Caco-2 (cell line): ENCODE measurements around the gene FIBCD1. TPM values are rescaled to one million over a fixed set of nuclear protein-coding genes. Genes with fewer than 3 reads are reported as not detected.

ENCODE experiments used
- BruUV-seq: library from RNA; stranded (reverse); fragments of 400-500 nt; replicated peaks from 2 replicates; lab custom pipeline; 2021; lab: Mats Ljungman, UMichigan
- CTCF ChIA-PET: fragments of 300-600 bp; sonication (Branson Sonifier 250); formaldehyde crosslinking; loops from one replicate; lab custom pipeline; 2022; ENCODE audit warnings: antibody characterized with exemption; lab: Charles Lee
- POLR2A ChIA-PET: fragments of 300-600 bp; sonication (Branson Sonifier 250); formaldehyde crosslinking; loops from one replicate; lab custom pipeline; 2022; ENCODE audit warnings: antibody characterized with exemption; lab: Charles Lee
- DNase-seq, 2 experiments: peaks; one replicate each; pipeline versions ENCODE4 v3.0.0 to v3.0.0-alpha.2; 2020 to 2022
- H3K27me3 ChIP-seq: replicated peaks from 2 replicates; pipeline ENCODE4 v1.6.0; 2011; ENCODE audit warnings: low read length; ENCODE audit not compliant: control insufficient read depth, insufficient read depth
- H3K36me3 ChIP-seq: 2 replicates; pipeline ENCODE4 v1.5.1; 2011; ENCODE audit warnings: low read length; ENCODE audit not compliant: control insufficient read depth, insufficient read depth
- H3K4me1 ChIP-seq: fragments of 250-450 bp; sonication (Bioruptor Pico); 2 replicates; pipeline ENCODE4 v1.5.1; 2020; ENCODE audit warnings: mild to moderate bottlenecking
- H3K4me3 ChIP-seq: 2 replicates; pipeline ENCODE4 v1.5.1; 2011; ENCODE audit warnings: low read depth, mild to moderate bottlenecking, control low read depth, low read length
- H3K9me3 ChIP-seq: fragments of 250-450 bp; sonication (Bioruptor Pico); 2 replicates; pipeline ENCODE4 v1.5.1; 2020; ENCODE audit warnings: mild to moderate bottlenecking, moderate library complexity
- H3K27ac Mint-ChIP-seq: one replicate; pipeline ENCODE4 v1.8.0; 2022; ENCODE audit warnings: mixed read lengths; ENCODE audit not compliant: unreplicated experiment
- H3K27me3 Mint-ChIP-seq: one replicate; pipeline ENCODE4 v1.8.0; 2022; ENCODE audit warnings: mixed read lengths; ENCODE audit not compliant: insufficient read depth, unreplicated experiment
- H3K36me3 Mint-ChIP-seq: one replicate; pipeline ENCODE4 v1.8.0; 2022; ENCODE audit warnings: mild to moderate bottlenecking, mixed read lengths; ENCODE audit not compliant: insufficient read depth, unreplicated experiment
- H3K4me1 Mint-ChIP-seq: one replicate; pipeline ENCODE4 v1.8.0; 2022; ENCODE audit warnings: low read depth, mixed read lengths; ENCODE audit not compliant: unreplicated experiment
- H3K4me3 Mint-ChIP-seq: one replicate; pipeline ENCODE4 v1.8.0; 2022; ENCODE audit warnings: mild to moderate bottlenecking, moderate library complexity, mixed read lengths; ENCODE audit not compliant: unreplicated experiment
- H3K9me3 Mint-ChIP-seq: one replicate; pipeline ENCODE4 v1.8.0; 2022; ENCODE audit warnings: mixed read lengths; ENCODE audit not compliant: unreplicated experiment
- CTCF ChIP-seq, 2 experiments: fragments of 200-600 bp in 1 of 2; IDR thresholded peaks; 1 replicate in 1 of 2; 2 replicates in 1 of 2; pipeline versions ENCODE4 v1.5.1 to v1.8.0; 2011 to 2022; ENCODE audit warnings: antibody characterized with exemption in 1 of 2, control low read depth in 1 of 2, inconsistent platforms in 1 of 2, low read depth in 1 of 2, low read length in 1 of 2, mild to moderate bottlenecking in 1 of 2, moderate library complexity in 1 of 2; ENCODE audit not compliant: insufficient read depth in 1 of 2, severe bottlenecking in 1 of 2, unreplicated experiment in 1 of 2
- intact Hi-C: fragments of 100-400 bp; cut with micrococcal nuclease; formaldehyde crosslinking; loops from one replicate; pipeline ENCODE4 v1.10.0; 2022; ENCODE audit not compliant: unreplicated experiment
- total RNA-seq: library from RNA; stranded (reverse); gene quantifications from 2 replicates; pipeline ENCODE4 v1.2.3, GENCODE V29; 2022

Gene FIBCD1
- total RNA-seq, 1 experiment from 2014 or later: not detected

GRCh38 chr9:130972277-130972956 is 33.4 kb upstream of the FIBCD1 start:
- Histone ChIP-seq H3K27me3 (peaks cover 3% of the 10 kb centered on the region), H3K4me1 (no peaks in the 10 kb centered on the region), H3K4me3 (no peak overlapping the region), H3K36me3 (no peaks in the 10 kb centered on the region), H3K9me3 (no peaks in the 10 kb centered on the region)
- peaks cover 20% of the 10 kb centered on the region for H3K27me3 Mint-ChIP-seq
- intact Hi-C loops: no loop called here
- no peak overlapping the region for H3K4me3 Mint-ChIP-seq
- H3K36me3 Mint-ChIP-seq: no peaks in the 10 kb centered on the region
- ChIA-PET CTCF (interaction anchor here (1.4 kb wide), 1 partner anchor 26 kb away, joined by 4 read pairs; no protein-coding TSS in a partner anchor), POLR2A (no interaction called here)
- no peaks in the 10 kb centered on the region for H3K9me3 Mint-ChIP-seq
- H3K4me1 Mint-ChIP-seq: no peaks in the 10 kb centered on the region
- TF ChIP-seq CTCF (IDR thresholded peaks at IDR 0.05; ENCODE audit: insufficient read depth in 1 of 2, low read depth in 1 of 2, low read length in 1 of 2, severe bottlenecking in 1 of 2, unreplicated experiment in 1 of 2): no peak
- no peak overlapping the region for H3K27ac Mint-ChIP-seq
- DNase-seq: no peak
- no TSS peak for BruUV-seq

GRCh38 chr9:130971294-130971849 is 32.3 kb upstream of the FIBCD1 start:
- Mint-ChIP-seq H3K4me1 (no peaks in the 10 kb centered on the region), H3K27ac (no peak overlapping the region), H3K9me3 (no peaks in the 10 kb centered on the region), H3K27me3 (peaks cover 20% of the 10 kb centered on the region), H3K36me3 (no peaks in the 10 kb centered on the region), H3K4me3 (no peak overlapping the region)
- Histone ChIP-seq H3K27me3 (peaks cover 3% of the 10 kb centered on the region), H3K4me3 (no peak overlapping the region), H3K4me1 (no peaks in the 10 kb centered on the region), H3K36me3 (no peaks in the 10 kb centered on the region), H3K9me3 (no peaks in the 10 kb centered on the region)
- POLR2A ChIA-PET: no interaction called here
- no peak for TF ChIP-seq CTCF (IDR thresholded peaks at IDR 0.05; ENCODE audit: insufficient read depth in 1 of 2, low read depth in 1 of 2, low read length in 1 of 2, severe bottlenecking in 1 of 2, unreplicated experiment in 1 of 2)
- intact Hi-C loops: no loop called here
- CTCF ChIA-PET: no interaction called here
- BruUV-seq: no TSS peak
- DNase-seq: no peak

- no TSS peak for BruUV-seq
- ChIA-PET CTCF (no interaction called here), POLR2A (interaction anchor here (0.6 kb wide), 1 partner anchor 32 kb away, joined by 13 read pairs; no protein-coding TSS in a partner anchor)
- no peaks in the 10 kb centered on the region for H3K9me3 Mint-ChIP-seq
- H3K27me3 Mint-ChIP-seq: peaks cover 20% of the 10 kb centered on the region
- Histone ChIP-seq H3K4me3 (no peak overlapping the region), H3K9me3 (no peaks in the 10 kb centered on the region), H3K4me1 (no peaks in the 10 kb centered on the region), H3K36me3 (no peaks in the 10 kb centered on the region), H3K27me3 (peaks cover 3% of the 10 kb centered on the region)
- no peak for DNase-seq
- intact Hi-C loops: no loop called here
- TF ChIP-seq CTCF (IDR thresholded peaks at IDR 0.05; ENCODE audit: insufficient read depth in 1 of 2, low read depth in 1 of 2, low read length in 1 of 2, severe bottlenecking in 1 of 2, unreplicated experiment in 1 of 2): no peak
- no peak overlapping the region for H3K4me3 Mint-ChIP-seq
- no peak overlapping the region for H3K27ac Mint-ChIP-seq
- H3K4me1 Mint-ChIP-seq: no peaks in the 10 kb centered on the region
- H3K36me3 Mint-ChIP-seq: no peaks in the 10 kb centered on the region
These were observed 31.8 kb upstream of the FIBCD1 start for GRCh38 chr9:130970855-130971254.
